Tibial nerve (tissue), 4 donors: ENCODE data around the gene WDR91. TPM values are rescaled to one million over a fixed set of nuclear protein-coding genes. Genes with fewer than 3 reads are reported as not detected.
A peak's percentile ranks its signal among the peaks of the same experiment; 100 is the strongest.

Source experiments
- DNase-seq, 2 donors: peaks; one replicate each; pipeline ENCODE4 v3.0.0-alpha.2; 2019; ENCODE audit warnings: low spot score in 2 of 2
- H3K27ac ChIP-seq, 4 donors: fragments of 200-600 bp; sonication (generic) in 3 of 4; one replicate each; pipeline ENCODE4 v1.5.1; 2017 to 2019; ENCODE audit warnings: mild to moderate bottlenecking in 1 of 4
- H3K27me3 ChIP-seq, 2 donors: fragments of 200-600 bp; sonication (generic) in 1 of 2; one replicate each; pipeline versions ENCODE4 v1.5.1 to v1.6.0; 2017 to 2019
- H3K36me3 ChIP-seq, 3 donors: fragments of 200-600 bp; sonication (generic); one replicate each; pipeline ENCODE4 v1.5.1; 2018 to 2019
- H3K4me1 ChIP-seq, 4 donors: fragments of 200-600 bp; sonication (generic) in 3 of 4; one replicate each; pipeline ENCODE4 v1.5.1; 2017 to 2019
- H3K4me3 ChIP-seq, 4 donors: fragments of 200-600 bp; sonication (generic) in 3 of 4; one replicate each; pipeline ENCODE4 v1.5.1; 2017 to 2019; ENCODE audit warnings: mild to moderate bottlenecking in 1 of 4, moderate library complexity in 1 of 4
- H3K9me3 ChIP-seq, 4 donors: fragments of 200-600 bp; sonication (generic) in 3 of 4; one replicate each; pipeline ENCODE4 v1.5.1; 2017 to 2019
- CTCF ChIP-seq, 5 experiments: fragments of 200-600 bp in 3 of 5; fragments of 450-650 bp in 2 of 5; sonication (generic) in 3 of 5; IDR thresholded peaks; one replicate each; pipeline ENCODE4 v1.5.1; 2016 to 2019; ENCODE audit warnings: antibody characterized with exemption in 5 of 5, mild to moderate bottlenecking in 3 of 5, moderate library complexity in 2 of 5
- EP300 ChIP-seq, 2 donors: sonication (generic); formaldehyde crosslinking; IDR thresholded peaks; one replicate each; pipeline ENCODE4 v1.6.1; 2017; ENCODE audit warnings: antibody characterized with exemption in 2 of 2, mild to moderate bottlenecking in 1 of 2
- POLR2A ChIP-seq, 2 donors: fragments of 450-650 bp; IDR thresholded peaks; one replicate each; pipeline ENCODE4 v1.6.1; 2017; ENCODE audit warnings: antibody characterized with exemption in 2 of 2, mild to moderate bottlenecking in 2 of 2, moderate library complexity in 2 of 2
- WGBS, 2 donors: methylation state at CpG; one replicate each; pipeline ENCODE4 v1.1.5; 2018; 5-methylcytosine and 5-hydroxymethylcytosine counted together
- total RNA-seq, 4 donors: library from RNA; depleted of rRNA; stranded (reverse); fragments of >200 nt; gene quantifications; one replicate each; pipeline ENCODE4 v1.1.0, GENCODE V29; 2016

WDR91 gene
- total RNA-seq, 4 donors from 2014 or later = 20.7 to 82.2 (median 32.6) TPM

DNA sequence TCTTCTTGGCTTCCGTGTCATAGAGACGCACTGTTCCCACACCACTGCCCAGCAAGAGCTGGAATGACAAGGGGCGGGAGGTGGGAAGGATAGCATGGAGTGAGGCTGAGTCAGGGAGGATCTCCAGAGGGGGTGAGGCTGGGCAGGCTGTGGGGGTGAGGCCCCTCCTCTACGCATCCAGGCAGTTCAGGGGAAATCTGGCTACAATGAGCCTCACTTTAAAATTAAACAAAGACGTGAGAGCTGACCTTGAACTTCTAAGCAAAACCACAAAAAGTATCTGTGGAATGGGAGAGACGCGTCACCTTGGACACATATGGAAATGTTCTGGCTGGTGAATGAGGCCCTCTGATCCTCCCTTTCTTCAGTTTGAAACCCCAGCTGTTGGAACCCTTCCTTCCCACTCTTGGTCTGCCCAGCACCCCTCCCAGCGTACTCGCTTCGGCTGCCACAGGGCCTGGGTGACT lies 17.7 kb downstream of the WDR91 start:
- H3K27me3 ChIP-seq = no peaks in the 10 kb centered on the region
- peak overlapping the region in 1 of 4 donors; percentile 39 for H3K27ac ChIP-seq
- H3K9me3 ChIP-seq = no peaks in the 10 kb centered on the region
- peaks cover 4 to 93% (median 16%) of the 10 kb centered on the region in 3 donors for H3K36me3 ChIP-seq
- DNase-seq = no peak
- TF ChIP-seq EP300 (IDR thresholded peaks at IDR 0.05) (no peak), POLR2A (IDR thresholded peaks at IDR 0.05) (no peak), CTCF (IDR thresholded peaks at IDR 0.05) (no peak)
- WGBS, 2 donors = 87 to 88% methylated on average over 10 of the region's 10 CpGs
- H3K4me1 ChIP-seq = peaks cover 0 to 10% (median 0%) of the 10 kb centered on the region in 4 donors
- H3K4me3 ChIP-seq = no peak overlapping the region

GRCh38 chr7:135192914-135193536 lies 18.3 kb downstream of the WDR91 start:
- Histone ChIP-seq H3K4me3 (no peak overlapping the region), H3K36me3 (peaks cover 6 to 93% (median 21%) of the 10 kb centered on the region in 3 donors), H3K4me1 (peaks cover 0 to 10% (median 0%) of the 10 kb centered on the region in 4 donors), H3K9me3 (no peaks in the 10 kb centered on the region), H3K27ac (no peak overlapping the region), H3K27me3 (no peaks in the 10 kb centered on the region)
- no peak for DNase-seq
- 87 to 93% methylated on average over 9 to 11 of the region's 11 CpGs for WGBS, 2 donors
- TF ChIP-seq EP300 (IDR thresholded peaks at IDR 0.05) (no peak), POLR2A (IDR thresholded peaks at IDR 0.05) (no peak), CTCF (IDR thresholded peaks at IDR 0.05) (no peak)

GRCh38 chr7:135190703-135191102 lies 20.6 kb downstream of the WDR91 start:
- H3K27me3 ChIP-seq = no peaks in the 10 kb centered on the region
- no peak for DNase-seq
- H3K27ac ChIP-seq = no peak overlapping the region
- peaks cover 0 to 10% (median 0%) of the 10 kb centered on the region in 4 donors for H3K4me1 ChIP-seq
- H3K4me3 ChIP-seq = no peak overlapping the region
- H3K9me3 ChIP-seq = no peaks in the 10 kb centered on the region
- peaks cover 6 to 93% (median 28%) of the 10 kb centered on the region in 3 donors for H3K36me3 ChIP-seq
- TF ChIP-seq CTCF (IDR thresholded peaks at IDR 0.05) (no peak), EP300 (IDR thresholded peaks at IDR 0.05) (no peak), POLR2A (IDR thresholded peaks at IDR 0.05) (no peak)

- WGBS, 2 donors = 67 to 83% methylated on average over 4 of the region's 4 CpGs
- no peak overlapping the region for H3K27ac ChIP-seq
Observed at GRCh38 chr7:135189961-135190360, 21.4 kb downstream of the WDR91 start.

GRCh38 chr7:135189221-135189662 lies 22.1 kb downstream of the WDR91 start:
- Histone ChIP-seq H3K4me3 (no peak overlapping the region), H3K4me1 (peaks cover 0 to 10% (median 0%) of the 10 kb centered on the region in 4 donors), H3K27ac (no peak overlapping the region), H3K27me3 (no peaks in the 10 kb centered on the region), H3K36me3 (peaks cover 6 to 93% (median 34%) of the 10 kb centered on the region in 3 donors), H3K9me3 (no peaks in the 10 kb centered on the region)
- TF ChIP-seq EP300 (IDR thresholded peaks at IDR 0.05) (no peak), CTCF (IDR thresholded peaks at IDR 0.05) (no peak), POLR2A (IDR thresholded peaks at IDR 0.05) (no peak)
- DNase-seq = no peak
- WGBS, 2 donors = 90 to 96% methylated on average over 6 of the region's 6 CpGs

More at GRCh38 chr7:135189961-135190360, 21.4 kb downstream of the WDR91 start:
- H3K36me3 ChIP-seq = peaks cover 6 to 93% (median 34%) of the 10 kb centered on the region in 3 donors
- H3K27me3 ChIP-seq = no peaks in the 10 kb centered on the region
- peaks cover 0 to 10% (median 0%) of the 10 kb centered on the region in 4 donors for H3K4me1 ChIP-seq
- DNase-seq = no peak
- H3K9me3 ChIP-seq = no peaks in the 10 kb centered on the region
- TF ChIP-seq EP300 (IDR thresholded peaks at IDR 0.05) = no peak
- H3K4me3 ChIP-seq = no peak overlapping the region
